ENCODE results near the gene RND3.

The RND3 gene

GRCh38 chr2:150421126-150421651 is 66.3 kb downstream of the RND3 start:
- Histone ChIP-seq H3K36me3 (ENCODE audit: control insufficient read depth, insufficient read depth, low read length) (no peaks in the 10 kb centered on the region), H3K4me3 (ENCODE audit: low read depth, low read length) (no peak overlapping the region), H3K27me3 (ENCODE audit: control insufficient read depth, insufficient read depth, low read length) (no peaks in the 10 kb centered on the region), H3K27ac (ENCODE audit: low read depth, low read length) (no peak overlapping the region), H3K9ac (ENCODE audit: low read length) (no peak overlapping the region), H3K9me3 (ENCODE audit: control insufficient read depth, insufficient read depth, low read depth, low read length) (0 out of 2 replicates have a peak, but pooled peaks cover 5% of the 10 kb centered on the region), H3K4me1 (ENCODE audit: control insufficient read depth, insufficient read depth, low read length) (peaks cover 11% of the 10 kb centered on the region)

GRCh38 chr2:150418916-150419315 is 68.6 kb downstream of the RND3 start:
- Histone ChIP-seq H3K27ac (ENCODE audit: low read depth, low read length) (no peak overlapping the region), H3K27me3 (ENCODE audit: control insufficient read depth, insufficient read depth, low read length) (no peaks in the 10 kb centered on the region), H3K4me1 (ENCODE audit: control insufficient read depth, insufficient read depth, low read length) (no peaks in the 10 kb centered on the region), H3K4me3 (ENCODE audit: low read depth, low read length) (no peak overlapping the region), H3K9ac (ENCODE audit: low read length) (no peak overlapping the region), H3K36me3 (ENCODE audit: control insufficient read depth, insufficient read depth, low read length) (no peaks in the 10 kb centered on the region), H3K9me3 (ENCODE audit: control insufficient read depth, insufficient read depth, low read depth, low read length) (0 out of 2 replicates have a peak, but pooled peaks cover 5% of the 10 kb centered on the region)

Data from HUES6 (cell line).